OCI-LY1 (cell line): ENCODE results near the gene ZXDC.

Source experiments
- H2AFZ ChIP-seq: fragments of 200-600 bp; sonication (generic), shearing (Covaris generic); 2 replicates; pipeline ENCODE4 v1.6.0; 2014; ENCODE audit warnings: antibody characterized with exemption, mild to moderate bottlenecking, low read length
- H3F3A ChIP-seq: fragments of 200-600 bp; sonication (generic), shearing (Covaris generic); 2 replicates; pipeline ENCODE4 v1.6.0; 2014; ENCODE audit warnings: mild to moderate bottlenecking, antibody characterized with exemption, low read length, moderate library complexity; ENCODE audit not compliant: insufficient read depth
- H3K27ac ChIP-seq: fragments of 200-600 bp; sonication (generic); 2 replicates; pipeline ENCODE4 v1.5.1; 2014; ENCODE audit warnings: low read length, mixed run types, mild to moderate bottlenecking, low read depth; ENCODE audit not compliant: poor library complexity, severe bottlenecking
- H3K27me3 ChIP-seq: fragments of 200-600 bp; sonication (generic); 2 replicates; pipeline ENCODE4 v1.6.0; 2014; ENCODE audit warnings: antibody characterized with exemption, mild to moderate bottlenecking, low read length, moderate library complexity; ENCODE audit not compliant: insufficient read depth
- H3K36me3 ChIP-seq: fragments of 200-600 bp; sonication (generic); 2 replicates; pipeline ENCODE4 v1.6.1; 2014; ENCODE audit warnings: mild to moderate bottlenecking, antibody characterized with exemption, low read length, moderate library complexity, mixed read lengths; ENCODE audit not compliant: insufficient read depth
- H3K4me1 ChIP-seq: fragments of 200-600 bp; sonication (generic); 2 replicates; pipeline ENCODE4 v1.5.1; 2014; ENCODE audit warnings: mild to moderate bottlenecking, low read length, moderate library complexity; ENCODE audit not compliant: insufficient read depth, severe bottlenecking
- H3K4me2 ChIP-seq: fragments of 200-600 bp; sonication (generic), shearing (Covaris generic); 2 replicates; pipeline ENCODE4 v1.6.1; 2014; ENCODE audit warnings: low read length
- H3K4me3 ChIP-seq: fragments of 200-600 bp; sonication (generic); 2 replicates; pipeline ENCODE4 v1.5.1; 2014; ENCODE audit warnings: low read length, low read depth, mild to moderate bottlenecking, mixed read lengths; ENCODE audit not compliant: poor library complexity, severe bottlenecking
- H3K79me2 ChIP-seq: fragments of 200-600 bp; shearing (Covaris generic); 2 replicates; pipeline ENCODE4 v1.6.1; 2016; ENCODE audit warnings: mixed run types, low read length, mixed read lengths; ENCODE audit not compliant: insufficient read depth
- H3K9ac ChIP-seq: fragments of 200-600 bp; sonication (generic), shearing (Covaris generic); 2 replicates; pipeline ENCODE4 v1.6.1; 2014; ENCODE audit warnings: mild to moderate bottlenecking, low read length, mixed read lengths
- H3K9me2 ChIP-seq: fragments of 200-600 bp; sonication (generic), shearing (Covaris generic); 2 replicates; pipeline ENCODE4 v1.6.1; 2014; ENCODE audit warnings: low read depth, mild to moderate bottlenecking, low read length, mixed read lengths
- H3K9me3 ChIP-seq: fragments of 200-600 bp; shearing (Covaris generic); 2 replicates; pipeline ENCODE4 v1.6.1; 2014; ENCODE audit warnings: low read length, mixed read lengths
- H4K20me1 ChIP-seq: fragments of 200-600 bp; sonication (generic), shearing (Covaris generic); 2 replicates; pipeline ENCODE4 v1.6.0; 2016; ENCODE audit warnings: mild to moderate bottlenecking, low read length; ENCODE audit not compliant: insufficient read depth
- CTCF ChIP-seq: fragments of 200-600 bp; sonication (generic), shearing (Covaris generic); IDR thresholded peaks from 2 replicates; pipeline ENCODE4 v1.5.1; 2017; ENCODE audit warnings: mild to moderate bottlenecking, antibody characterized with exemption, low read length, moderate library complexity, mixed read lengths
- EZH2 ChIP-seq: fragments of 200-600 bp; sonication (generic), shearing (Covaris generic); IDR thresholded peaks from 2 replicates; pipeline ENCODE4 v1.8.0; 2017; ENCODE audit warnings: borderline replicate concordance, mixed run types, mild to moderate bottlenecking, antibody characterized with exemption, low read length, moderate library complexity, mixed read lengths

The ZXDC gene

GRCh38 chr3:126515066-126515706 lies 39.5 kb upstream of the ZXDC start:
- Histone ChIP-seq H3K27me3 (no peaks in the 10 kb centered on the region), H3K9ac (no peak overlapping the region), H3K36me3 (no peaks in the 10 kb centered on the region), H2AFZ (no peak overlapping the region), H3K4me2 (no peak overlapping the region), H4K20me1 (no peaks in the 10 kb centered on the region), H3K9me2 (no peaks in the 10 kb centered on the region), H3K4me3 (no peak overlapping the region), H3F3A (no peaks in the 10 kb centered on the region), H3K4me1 (no peaks in the 10 kb centered on the region), H3K79me2 (no peaks in the 10 kb centered on the region), H3K27ac (no peak overlapping the region), H3K9me3 (no peaks in the 10 kb centered on the region)
- TF ChIP-seq EZH2 (no peak), CTCF (no peak)

- TF ChIP-seq EZH2, result no peak
- TF ChIP-seq CTCF, result no peak
- H3K36me3 ChIP-seq, result no peaks in the 10 kb centered on the region
These were observed 38.5 kb upstream of the ZXDC start for GRCh38 chr3:126514161-126514560.

GRCh38 chr3:126512916-126513650 lies 37.4 kb upstream of the ZXDC start:
- Histone ChIP-seq H3K27me3 (no peaks in the 10 kb centered on the region), H3K9me2 (no peaks in the 10 kb centered on the region), H3K9ac (no peak overlapping the region), H3K79me2 (no peaks in the 10 kb centered on the region), H3F3A (no peaks in the 10 kb centered on the region), H3K9me3 (no peaks in the 10 kb centered on the region), H3K36me3 (no peaks in the 10 kb centered on the region), H3K4me1 (no peaks in the 10 kb centered on the region), H4K20me1 (no peaks in the 10 kb centered on the region), H3K4me2 (no peak overlapping the region), H2AFZ (no peak overlapping the region), H3K27ac (no peak overlapping the region), H3K4me3 (no peak overlapping the region)
- no peak for TF ChIP-seq CTCF
- no peak for TF ChIP-seq EZH2

More at GRCh38 chr3:126514161-126514560, 38.5 kb upstream of the ZXDC start:
- no peaks in the 10 kb centered on the region for H4K20me1 ChIP-seq
- H3F3A ChIP-seq, result no peaks in the 10 kb centered on the region
- H3K79me2 ChIP-seq, result no peaks in the 10 kb centered on the region
- no peak overlapping the region for H3K4me2 ChIP-seq
- no peaks in the 10 kb centered on the region for H3K27me3 ChIP-seq
- H3K9me3 ChIP-seq, result no peaks in the 10 kb centered on the region
- no peak overlapping the region for H3K27ac ChIP-seq
- no peaks in the 10 kb centered on the region for H3K4me1 ChIP-seq
- no peaks in the 10 kb centered on the region for H3K9me2 ChIP-seq
- no peak overlapping the region for H2AFZ ChIP-seq
- H3K4me3 ChIP-seq, result no peak overlapping the region
- no peak overlapping the region for H3K9ac ChIP-seq
